Fibroblast of pulmonary artery (primary cell): ENCODE results near the gene CNTN6.

Experiments
- DNase-seq: peaks from one replicate; pipeline ENCODE4 v3.0.0-alpha.2; 2010; ENCODE audit warnings: low read depth
- H3K4me3 ChIP-seq: replicated peaks from 2 replicates; pipeline ENCODE4 v1.5.1; 2011; ENCODE audit warnings: low read depth, mild to moderate bottlenecking, control low read depth, low read length, moderate library complexity
- TF ChIP-seq, protein P1 (sequence below): IDR thresholded peaks from 2 replicates; pipeline ENCODE4 v1.5.1; 2011; ENCODE audit warnings: mild to moderate bottlenecking, control low read depth, low read length, inconsistent platforms; ENCODE audit errors: missing control alignments

The CNTN6 gene

DNA sequence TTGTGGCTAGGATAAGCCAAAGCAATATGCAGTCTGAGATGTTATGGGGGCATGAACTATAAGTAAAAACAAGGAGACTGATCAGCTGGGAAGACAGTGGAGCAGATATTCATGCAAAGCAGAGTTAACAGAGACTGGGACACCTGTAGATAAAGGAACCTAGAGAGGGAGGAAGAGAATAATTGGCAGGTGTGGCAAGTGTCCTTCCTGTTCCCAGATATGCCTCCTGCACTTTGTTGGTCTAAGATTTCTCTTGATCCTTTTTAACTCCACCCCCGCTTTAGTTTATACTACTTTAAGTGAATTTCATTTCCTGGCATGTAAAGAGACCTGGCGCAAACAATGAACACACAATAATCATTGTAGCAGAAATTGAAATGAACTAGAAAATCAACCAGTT, 169.4 kb downstream of the CNTN6 start:
- TF ChIP-seq, protein P1, sequence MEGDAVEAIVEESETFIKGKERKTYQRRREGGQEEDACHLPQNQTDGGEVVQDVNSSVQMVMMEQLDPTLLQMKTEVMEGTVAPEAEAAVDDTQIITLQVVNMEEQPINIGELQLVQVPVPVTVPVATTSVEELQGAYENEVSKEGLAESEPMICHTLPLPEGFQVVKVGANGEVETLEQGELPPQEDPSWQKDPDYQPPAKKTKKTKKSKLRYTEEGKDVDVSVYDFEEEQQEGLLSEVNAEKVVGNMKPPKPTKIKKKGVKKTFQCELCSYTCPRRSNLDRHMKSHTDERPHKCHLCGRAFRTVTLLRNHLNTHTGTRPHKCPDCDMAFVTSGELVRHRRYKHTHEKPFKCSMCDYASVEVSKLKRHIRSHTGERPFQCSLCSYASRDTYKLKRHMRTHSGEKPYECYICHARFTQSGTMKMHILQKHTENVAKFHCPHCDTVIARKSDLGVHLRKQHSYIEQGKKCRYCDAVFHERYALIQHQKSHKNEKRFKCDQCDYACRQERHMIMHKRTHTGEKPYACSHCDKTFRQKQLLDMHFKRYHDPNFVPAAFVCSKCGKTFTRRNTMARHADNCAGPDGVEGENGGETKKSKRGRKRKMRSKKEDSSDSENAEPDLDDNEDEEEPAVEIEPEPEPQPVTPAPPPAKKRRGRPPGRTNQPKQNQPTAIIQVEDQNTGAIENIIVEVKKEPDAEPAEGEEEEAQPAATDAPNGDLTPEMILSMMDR: no peak
- DNase-seq: no peak

DNA sequence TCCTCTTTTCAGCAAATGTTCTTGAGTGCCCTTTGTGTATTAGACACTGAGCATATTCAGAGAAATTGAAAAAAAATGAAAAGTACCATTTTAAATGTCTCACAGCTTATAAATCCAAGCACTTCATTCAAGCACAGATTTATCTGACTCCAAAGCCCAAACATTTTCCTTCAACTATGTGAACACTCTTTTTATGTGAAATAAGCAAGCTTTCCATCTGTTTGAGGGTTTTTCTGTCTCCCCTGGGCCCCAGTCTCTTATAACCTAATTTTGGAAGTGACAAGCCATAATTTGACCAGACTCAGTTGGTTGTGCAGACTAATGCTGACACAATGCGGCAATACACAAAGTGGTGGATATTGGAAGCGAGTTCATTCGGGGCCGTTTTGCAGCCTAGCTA, 170.3 kb downstream of the CNTN6 start:
- no peak overlapping the region for H3K4me3 ChIP-seq
- TF ChIP-seq, protein P1: no peak
- DNase-seq: no peak

More for the DNA sequence above, 169.4 kb downstream of the CNTN6 start:
- H3K4me3 ChIP-seq: no peak overlapping the region

DNA sequence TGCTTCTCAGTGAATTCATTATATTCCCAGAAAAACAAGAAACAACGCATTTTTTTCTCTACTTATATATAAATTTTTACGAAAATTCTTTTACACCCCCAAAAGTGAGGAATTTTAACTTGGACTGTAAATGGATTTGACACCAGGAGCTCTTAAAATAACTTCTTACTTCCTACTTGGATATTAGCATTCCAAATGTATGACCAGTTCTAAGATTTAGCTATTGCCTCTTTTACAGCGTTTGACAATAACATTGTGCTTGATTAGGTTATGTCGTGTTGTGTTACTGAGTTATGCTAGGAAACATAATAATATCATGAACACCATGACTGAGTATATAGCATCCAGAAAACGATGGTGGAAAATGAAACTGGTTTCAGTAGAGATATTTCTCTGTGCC, 177.0 kb downstream of the CNTN6 start:
- TF ChIP-seq, protein P1: no peak
- no peak overlapping the region for H3K4me3 ChIP-seq
- no peak for DNase-seq

DNA sequence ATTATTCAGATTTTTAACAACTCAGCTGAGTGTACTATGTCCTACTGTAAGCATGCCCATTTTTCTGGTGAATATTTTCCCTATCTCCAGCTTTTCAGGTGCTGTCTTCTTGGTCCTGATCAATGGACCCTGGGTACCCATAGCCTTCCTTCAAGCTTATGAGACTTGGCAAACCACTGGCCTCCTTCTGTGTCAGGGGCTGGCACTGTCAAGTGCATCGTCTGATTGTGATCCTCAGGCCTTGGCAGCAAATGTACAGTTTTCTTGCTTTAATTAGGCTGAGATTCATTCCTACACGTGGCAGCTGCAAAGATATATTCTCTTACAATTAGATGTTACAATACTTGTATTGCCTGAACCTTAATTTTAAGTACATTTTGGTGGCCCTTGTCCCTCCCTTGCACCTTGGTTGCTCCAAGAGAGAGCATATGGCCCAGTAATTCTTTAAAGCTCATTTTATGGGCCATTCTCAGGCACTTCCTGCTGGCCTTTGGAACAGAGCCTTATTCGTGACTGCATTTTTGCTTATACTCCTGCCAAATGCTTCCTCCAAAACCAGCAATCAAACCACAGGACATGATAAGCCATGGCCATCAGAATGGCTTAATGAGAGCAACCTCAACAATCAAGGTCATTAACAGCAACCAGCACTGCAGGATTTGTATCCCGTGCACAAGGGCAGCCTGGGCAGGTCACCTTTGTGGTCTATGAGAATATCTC, 179.9 kb downstream of the CNTN6 start:
- TF ChIP-seq, protein P1: no peak
- H3K4me3 ChIP-seq: no peak overlapping the region
- no peak for DNase-seq

DNA sequence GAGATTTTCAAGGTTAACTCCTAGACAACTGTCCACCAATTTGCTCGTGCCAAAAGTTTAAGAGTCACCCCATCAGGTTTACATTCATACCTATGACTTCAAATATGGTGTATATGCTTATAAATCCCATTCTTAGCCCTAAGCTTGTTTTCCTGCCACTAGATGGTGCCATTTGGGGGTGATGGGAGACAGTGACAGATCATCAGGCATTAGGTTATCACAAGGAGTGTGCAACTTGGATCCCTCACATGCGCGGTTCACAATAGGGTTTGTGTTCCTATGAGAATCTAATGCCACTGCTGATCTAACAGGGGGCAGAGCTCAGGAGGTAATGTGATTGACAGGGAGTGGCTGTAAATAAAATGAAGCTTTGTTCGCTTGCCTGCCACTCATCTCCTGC, 182.7 kb downstream of the CNTN6 start:
- DNase-seq: no peak
- TF ChIP-seq, protein P1: peak; percentile 14

DNA sequence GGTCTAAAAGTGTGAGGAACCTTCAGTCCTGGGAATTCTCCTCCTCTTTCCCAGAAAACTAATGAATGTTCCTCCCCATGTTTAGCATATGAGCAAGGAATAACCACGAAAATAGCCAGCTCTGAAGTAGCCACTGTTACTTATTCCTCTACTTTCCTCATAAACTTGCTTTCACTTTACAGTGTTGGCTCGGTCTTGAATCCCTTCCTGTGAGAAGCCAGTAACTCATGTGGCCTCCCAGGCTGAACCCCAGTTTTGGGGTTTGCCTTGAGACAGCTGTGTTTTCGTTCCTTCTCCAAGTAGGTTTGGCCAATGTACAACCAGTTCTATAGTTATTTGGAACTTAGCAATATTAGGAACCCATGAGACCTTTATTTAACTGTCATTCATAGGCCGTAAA, 195.0 kb downstream of the CNTN6 start:
- no peak overlapping the region for H3K4me3 ChIP-seq
- DNase-seq: no peak
- TF ChIP-seq, protein P1: no peak

More for the DNA sequence above, 182.7 kb downstream of the CNTN6 start:
- no peak overlapping the region for H3K4me3 ChIP-seq
